ENCODE measurements around the gene PDZK1.
"Not testable (repeated sequence)": the region's sequence is repeated elsewhere in the genome, so short reads cannot be mapped to it uniquely, and the experiment has no call there.

DNA sequence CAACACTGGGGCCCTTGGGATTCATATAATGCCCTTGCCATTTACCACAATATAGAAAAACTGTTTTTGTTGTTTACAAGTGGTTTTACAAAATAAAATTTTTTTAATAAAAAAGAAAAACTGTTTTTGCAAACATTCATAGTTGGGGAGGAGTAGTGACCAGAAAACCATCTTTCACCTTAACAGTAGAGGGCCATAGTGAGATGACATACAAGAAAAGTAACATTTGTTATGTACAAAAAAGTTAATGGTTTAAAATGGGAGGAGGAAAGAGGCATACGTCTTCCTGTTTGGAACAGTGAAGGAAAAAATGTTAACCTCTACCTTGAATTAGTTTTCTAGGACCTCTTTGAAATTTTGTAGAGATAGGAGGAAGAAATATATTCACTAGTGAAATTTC lies 70.9 kb downstream of the PDZK1 start:
- not testable (repeated sequence) for TF ChIP-seq POLR2A (IDR thresholded peaks at IDR 0.05); CTCF (IDR thresholded peaks at IDR 0.05 in 8 of 11, conservative IDR thresholded peaks at IDR 0.05 in 3 of 11); POLR2AphosphoS5 (IDR thresholded peaks at IDR 0.05)
